Measurements from ENCODE around the gene PRKAG2. TPM values are rescaled to one million over a fixed set of nuclear protein-coding genes. Genes with fewer than 3 reads are reported as not detected.

Gene PRKAG2
- total RNA-seq, 1 donor from 2014 or later = 15.7 TPM

DNA sequence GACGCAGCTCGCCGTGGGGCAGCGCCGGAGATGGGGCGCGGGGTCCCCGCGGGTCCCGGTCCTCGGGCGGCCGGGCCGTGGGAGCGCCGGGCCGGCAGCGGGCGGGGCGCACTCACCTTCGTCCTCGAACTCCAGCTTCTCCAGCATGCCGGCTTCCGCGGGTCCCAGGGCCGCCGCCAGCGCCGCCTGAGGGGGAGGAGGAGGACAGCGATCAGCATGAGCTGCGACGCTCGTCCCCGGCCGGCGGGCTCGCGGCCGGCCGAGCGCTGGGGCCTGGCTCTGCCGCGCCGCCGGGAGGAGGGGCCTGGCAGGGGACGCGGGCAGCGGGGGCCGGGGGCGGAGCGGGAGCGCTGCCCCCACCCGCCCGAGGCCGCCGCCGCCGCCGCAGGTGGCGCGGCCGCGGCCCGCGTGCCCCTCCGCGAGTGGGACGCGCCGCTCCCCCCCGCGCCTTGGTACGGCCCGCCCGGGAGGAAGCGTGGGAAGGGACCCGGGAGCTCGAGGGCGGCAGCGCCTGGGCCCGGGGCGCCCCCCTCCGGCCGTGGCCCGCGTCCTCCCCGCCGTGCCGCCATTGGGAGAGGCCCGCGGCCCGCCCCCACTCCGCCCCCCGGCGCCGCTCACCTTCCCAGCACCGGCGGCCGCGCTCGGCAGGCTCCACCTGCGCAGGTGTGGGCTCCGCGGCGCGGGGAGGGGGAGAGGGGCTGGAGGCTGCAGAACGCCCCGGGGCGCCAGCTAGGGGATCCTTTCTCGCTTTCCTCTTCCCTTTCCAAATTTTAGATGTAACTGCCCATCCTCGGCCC lies 244.8 kb downstream of the PRKAG2 start:
- intact Hi-C loops (cut with micrococcal nuclease) = loop anchor here (1.0 to 10.0 kb wide), 4 partner anchors 112 to 1043 kb away; partner anchors contain the start of gene XRCC2

DNA sequence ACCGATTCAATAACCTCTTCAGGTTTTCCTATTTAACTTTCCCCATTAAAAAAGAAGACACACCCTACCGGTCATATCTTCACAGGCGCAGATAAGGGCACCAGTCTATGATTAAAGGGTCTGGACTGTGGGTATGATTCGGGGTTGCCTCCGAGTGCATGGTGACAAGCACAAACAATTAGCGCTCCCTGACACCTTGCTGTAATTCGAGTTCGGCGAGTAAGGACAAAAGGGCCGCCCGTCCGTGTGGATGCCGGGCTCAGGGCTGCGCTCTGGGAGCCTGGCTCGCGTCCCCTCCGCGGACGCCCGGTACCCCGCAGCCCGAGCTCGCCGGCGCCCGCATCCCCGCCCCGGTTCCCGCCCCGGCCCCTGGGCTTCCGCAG lies 245.4 kb downstream of the PRKAG2 start:
- intact Hi-C loops (cut with micrococcal nuclease) = loop anchor here (5.0 to 10.0 kb wide), 3 partner anchors 279 to 1043 kb away; partner anchors contain the start of gene XRCC2

DNA sequence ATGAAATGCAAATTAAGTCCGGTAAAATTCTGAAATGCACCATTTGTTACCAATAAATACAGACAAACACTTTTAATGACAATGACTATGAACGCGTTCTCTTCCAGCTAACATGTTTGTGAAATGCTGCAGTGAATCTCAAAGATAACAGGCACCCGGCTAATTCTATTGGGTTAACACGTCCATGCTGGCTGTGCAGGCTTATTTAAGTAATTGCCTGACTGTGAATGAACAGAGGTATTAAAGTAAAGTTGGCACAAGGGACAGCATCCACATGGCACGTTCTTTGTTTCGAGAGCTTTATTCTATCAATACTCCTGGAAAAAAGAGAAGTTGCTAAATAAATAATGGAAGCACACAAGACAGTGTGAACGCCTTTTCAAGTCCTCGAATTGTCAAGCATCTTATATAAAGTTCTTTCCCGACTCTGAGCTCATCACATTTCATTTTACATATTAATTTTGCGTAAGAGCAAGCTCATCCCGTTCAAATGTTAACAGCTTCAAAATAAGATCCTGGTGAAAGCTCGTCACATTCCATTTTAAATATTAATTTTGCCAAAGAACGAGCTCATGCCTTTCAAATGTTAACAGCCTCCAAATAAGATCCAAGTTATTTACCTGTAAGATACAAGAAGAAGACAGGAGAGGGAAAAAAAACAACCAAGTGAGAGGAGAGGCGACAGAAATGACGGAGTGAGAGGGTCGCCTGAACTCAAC lies 245.9 kb downstream of the PRKAG2 start:
- intact Hi-C loops (cut with micrococcal nuclease) = loop anchor here (5.0 to 10.0 kb wide), 3 partner anchors 279 to 1044 kb away; partner anchors contain the start of gene XRCC2

DNA sequence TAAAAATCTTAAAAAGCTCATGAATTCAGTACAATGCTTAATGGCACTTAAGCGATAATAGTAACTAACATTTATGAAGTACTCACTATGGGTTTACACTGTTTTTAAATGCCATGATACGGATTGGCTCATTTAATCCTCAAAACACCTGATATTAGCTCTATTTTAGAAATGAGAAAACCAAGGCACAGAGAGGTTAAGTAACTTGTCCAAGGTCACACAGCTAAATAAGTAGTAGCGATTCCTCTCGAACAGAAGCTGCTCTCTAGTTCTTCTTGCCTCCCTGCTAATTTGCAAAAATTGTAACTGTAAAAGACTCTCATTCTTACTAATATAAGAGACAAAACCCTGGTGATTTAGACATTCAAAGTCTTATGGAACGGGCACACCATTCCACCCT lies 246.6 kb downstream of the PRKAG2 start:
- intact Hi-C loops (cut with micrococcal nuclease) = loop anchor here (5.0 to 10.0 kb wide), 3 partner anchors 278 to 1044 kb away; partner anchors contain the start of gene XRCC2

DNA sequence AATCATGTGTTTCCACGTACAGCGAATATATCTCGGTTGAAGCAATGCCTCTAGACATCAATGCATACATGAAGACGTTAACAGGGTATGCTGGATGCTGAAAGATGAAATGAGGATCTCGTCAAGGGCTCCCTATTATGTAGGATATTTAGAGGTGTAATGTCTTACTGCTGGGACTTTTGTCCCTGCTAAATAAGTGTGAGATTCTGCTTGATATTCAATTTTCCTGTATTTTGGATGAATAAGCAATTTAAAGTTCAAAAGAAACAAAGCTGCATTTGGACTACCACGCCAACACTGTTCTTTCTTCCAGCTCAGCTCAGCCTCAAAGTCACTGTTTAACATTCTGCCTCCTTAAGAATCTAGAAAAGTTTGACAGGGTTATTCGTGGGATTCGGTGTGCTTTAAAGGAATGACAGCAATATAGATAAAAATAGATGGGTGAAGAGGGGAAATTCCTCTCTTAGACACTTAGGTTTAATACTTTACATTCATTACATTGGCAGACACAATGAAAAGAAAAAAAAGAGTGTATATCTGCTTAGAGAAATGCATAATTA lies 247.1 kb downstream of the PRKAG2 start:
- intact Hi-C loops (cut with micrococcal nuclease) = loop anchor here (5.0 to 10.0 kb wide), 3 partner anchors 277 to 1045 kb away; partner anchors contain the start of gene XRCC2

DNA sequence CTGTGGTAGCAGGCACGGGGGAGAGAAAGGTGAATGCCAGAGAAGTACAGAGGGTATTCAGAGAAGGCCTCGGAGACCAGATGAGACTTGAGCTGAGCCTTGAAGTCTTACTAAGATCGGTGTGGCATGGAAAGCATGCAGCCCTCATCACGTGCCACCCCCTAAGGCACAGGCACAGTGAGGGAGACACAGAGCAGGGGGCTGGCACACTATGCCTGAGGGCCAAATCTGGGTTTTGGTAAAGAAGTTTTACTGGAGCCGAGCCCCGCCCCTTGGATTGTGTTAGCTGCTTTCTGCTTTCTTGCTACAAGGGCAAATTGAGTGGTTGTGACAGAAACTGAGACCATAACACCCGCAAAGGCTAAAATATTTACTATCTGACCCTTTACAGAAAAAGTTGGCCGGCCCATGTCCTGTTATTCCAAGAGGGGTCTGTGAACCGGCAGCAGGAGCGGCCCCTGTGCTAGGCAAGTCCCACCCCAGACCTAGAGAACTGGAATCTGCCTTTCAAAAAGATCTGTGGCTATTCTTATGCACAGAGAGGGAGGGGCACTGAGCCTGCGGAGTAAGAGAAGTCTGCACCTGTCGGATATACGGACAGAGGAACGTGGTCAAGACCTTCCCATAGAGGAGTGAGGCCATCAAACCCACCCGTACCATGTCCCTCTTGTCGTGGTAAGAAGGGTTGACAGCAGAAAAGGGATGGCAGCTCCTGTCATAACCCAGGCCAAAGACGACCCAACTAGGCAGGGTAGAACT lies 247.9 kb downstream of the PRKAG2 start:
- intact Hi-C loops (cut with micrococcal nuclease) = no loop called here

DNA sequence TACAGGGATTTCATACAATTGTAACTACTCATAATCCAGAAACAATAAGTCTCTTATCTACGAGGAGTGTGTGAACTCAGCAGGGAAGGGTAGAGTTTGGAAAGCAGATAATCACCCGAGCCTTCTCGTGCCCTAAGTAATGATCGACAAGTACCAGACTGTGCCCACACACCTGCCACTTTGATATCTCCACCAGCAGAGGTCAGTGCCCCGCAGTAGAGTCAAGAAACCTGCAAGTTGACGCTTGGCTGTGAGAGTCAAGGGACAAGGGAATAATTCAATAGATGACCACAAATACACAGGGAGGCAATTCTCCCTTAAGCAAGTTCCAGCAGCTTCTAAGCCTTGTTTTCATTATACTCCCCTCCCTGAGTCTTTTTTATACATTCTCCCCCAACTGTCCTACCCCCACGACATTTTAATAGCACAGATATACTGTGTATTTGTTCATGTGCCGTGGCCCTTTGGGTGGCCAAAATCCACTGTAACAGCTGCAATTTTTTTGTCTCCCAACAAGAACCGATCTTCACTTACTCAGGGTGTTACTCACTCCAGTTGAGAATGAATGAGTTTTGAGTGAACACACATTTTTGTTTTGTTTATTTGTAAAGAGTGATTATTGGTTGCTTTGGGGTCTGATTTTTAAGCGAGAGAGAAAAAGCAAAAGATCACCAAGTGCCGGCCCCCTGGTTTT lies 250.3 kb downstream of the PRKAG2 start:
- intact Hi-C loops (cut with micrococcal nuclease) = no loop called here

DNA sequence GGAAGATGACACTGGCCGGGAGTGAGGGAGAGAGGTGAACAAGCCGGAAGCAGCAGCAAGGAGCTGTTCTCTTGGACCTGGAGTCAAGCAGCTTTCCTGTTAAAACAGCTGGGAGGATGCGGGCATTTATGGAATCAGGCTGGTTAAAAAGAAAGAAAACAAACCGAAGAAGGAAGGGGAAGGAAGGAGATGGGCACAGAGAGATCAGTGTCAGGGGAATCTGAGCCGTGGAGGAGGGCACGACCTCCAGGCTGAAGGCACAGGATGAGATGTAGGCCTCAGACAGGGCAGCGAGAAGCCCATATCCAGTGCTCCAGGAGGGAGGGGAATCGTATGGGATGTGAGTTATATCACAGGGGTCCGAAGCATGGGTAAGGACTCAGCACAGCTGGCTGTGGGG lies 251.3 kb downstream of the PRKAG2 start:
- intact Hi-C loops (cut with micrococcal nuclease) = no loop called here

DNA sequence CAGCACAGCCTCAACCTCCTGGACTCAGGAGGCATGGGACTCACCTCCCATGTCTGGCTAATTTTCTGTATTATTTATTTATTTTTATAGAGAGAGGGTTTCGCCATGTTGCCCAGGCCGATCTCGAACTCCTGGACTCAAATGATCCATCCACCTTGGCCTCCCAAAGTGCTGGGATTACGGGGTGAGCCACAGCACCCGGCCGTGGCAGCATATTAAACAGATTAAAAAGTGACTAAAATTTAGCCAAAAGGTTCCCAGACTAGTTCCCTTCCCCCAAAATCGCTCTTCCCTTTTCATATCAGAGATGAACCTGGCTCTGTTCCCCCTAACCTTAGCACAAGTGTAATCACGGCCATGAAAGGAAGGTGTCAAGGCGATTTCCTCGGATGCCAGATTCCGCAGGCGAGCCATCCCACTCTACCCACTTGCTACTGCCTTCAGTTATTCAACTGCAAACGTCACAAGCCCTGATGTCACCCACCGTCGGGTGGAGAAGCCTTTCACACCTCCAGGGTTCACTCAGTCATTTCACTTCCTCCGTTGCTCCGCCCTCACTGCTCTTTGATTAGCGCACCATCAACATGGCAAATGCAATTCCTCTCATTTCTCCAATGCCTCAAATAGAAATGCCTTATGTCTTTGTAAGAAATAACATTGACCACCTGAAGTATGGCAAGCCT lies 252.5 kb downstream of the PRKAG2 start:
- intact Hi-C loops (cut with micrococcal nuclease) = no loop called here

DNA sequence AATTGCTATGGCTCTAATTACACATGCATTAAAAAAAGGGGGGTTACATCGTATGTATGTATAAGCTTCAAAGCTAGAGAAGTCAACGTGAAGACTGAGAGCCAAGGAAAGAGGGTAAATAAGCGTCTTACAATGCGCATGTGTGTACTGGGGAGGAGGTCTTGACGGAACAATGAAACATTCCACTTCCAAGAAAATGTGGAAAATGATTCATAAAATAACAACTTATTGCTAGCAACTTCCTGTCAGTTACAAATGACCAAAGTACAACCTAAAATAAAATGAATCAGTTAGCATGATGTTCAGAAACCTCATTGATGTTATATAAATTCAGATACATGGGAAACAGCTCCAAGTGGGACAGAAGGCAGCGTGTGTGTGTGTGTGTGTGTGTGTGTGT lies 253.1 kb downstream of the PRKAG2 start:
- intact Hi-C loops (cut with micrococcal nuclease) = no loop called here

DNA sequence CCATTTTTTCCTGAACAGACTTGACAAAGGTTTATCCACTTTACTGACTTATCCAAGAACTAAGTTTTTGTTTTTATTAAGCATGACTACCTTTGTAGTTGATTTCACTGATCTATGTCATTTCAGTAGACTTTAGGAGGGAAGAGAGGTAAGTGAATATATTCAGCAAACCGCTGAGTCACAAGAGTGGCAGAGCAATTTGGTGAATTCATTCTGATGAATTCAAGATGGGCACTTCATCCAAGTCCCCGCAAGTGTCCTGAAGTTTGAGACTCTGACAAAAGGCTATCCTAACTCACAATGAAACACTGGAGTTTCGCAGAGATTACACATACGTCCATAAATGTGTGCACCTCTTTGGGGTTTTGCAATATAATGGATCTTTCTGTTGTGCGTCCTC lies 255.0 kb downstream of the PRKAG2 start:
- intact Hi-C loops (cut with micrococcal nuclease) = no loop called here

DNA sequence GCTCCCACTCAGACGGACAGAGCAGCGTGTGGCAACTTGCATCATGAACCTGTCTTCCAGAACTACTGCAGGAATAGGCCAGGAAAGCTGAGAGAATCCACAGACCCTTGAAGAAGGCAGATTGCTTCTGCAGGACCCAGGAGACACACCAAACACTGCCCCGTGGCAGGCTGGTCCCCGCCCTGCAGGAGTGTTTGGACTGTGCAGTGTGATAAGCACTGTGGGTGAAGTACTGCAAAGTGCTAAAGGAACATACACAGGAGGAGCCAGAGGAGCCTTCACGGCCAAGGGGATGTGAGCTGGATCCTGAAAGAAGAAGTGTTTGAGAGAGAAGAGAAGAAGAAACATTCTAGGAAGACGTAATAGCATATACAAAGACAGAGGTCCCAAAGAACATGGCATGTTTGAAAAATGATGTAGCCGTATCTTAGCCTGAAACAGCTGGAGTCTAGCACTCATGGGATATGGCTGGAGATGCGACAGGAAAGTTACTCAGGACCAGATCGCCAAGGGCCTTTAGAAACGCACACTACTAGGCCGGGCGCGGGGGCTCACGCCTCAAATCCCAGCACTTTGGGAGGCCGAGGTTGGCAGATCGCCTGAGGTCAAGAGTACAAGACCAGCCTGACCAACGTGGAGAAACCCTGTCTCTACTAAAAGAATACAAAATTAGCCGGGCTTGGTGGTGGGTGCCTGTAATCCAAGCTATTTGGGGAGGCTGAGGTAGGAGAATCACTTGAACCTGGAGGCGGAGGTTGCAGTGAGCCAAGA lies 260.3 kb downstream of the PRKAG2 start:
- intact Hi-C loops (cut with micrococcal nuclease) = no loop called here

DNA sequence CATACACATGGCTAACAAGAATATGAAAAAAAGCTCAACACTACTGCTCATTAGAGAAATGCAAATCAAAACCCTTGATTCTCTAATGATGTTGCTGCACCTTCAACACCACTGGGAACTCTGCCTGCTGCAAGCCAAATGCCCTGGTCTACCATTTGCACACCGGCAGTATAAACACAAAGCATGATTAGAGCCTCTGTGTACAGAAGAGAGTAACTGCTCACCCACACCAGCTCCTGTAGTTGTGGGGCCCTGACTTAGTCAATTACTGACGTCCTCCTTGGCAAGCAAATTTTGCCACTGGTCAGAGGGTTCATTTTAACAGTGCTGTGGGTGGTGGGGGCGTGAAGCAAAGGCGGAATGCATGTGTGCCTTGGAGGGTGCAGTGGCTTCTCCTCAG lies 261.1 kb downstream of the PRKAG2 start:
- intact Hi-C loops (cut with micrococcal nuclease) = no loop called here

DNA sequence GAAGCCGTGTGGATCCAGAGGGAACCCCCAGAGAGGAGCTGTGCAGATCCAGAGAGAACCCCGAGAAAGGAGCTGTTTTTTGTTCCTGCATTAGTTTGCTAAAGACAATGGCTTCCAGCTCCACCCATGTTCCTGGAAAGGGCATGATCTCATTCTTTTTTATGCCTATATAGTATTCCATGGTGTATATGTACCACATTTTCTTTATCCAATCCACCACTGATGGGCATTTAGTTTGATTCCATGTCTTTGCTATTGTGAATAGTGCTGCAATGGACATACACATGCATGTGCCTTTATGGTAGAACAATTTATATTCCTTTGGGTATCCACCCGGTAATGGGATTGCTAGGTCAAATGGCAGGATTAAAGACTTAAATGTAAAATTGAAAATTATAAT lies 261.9 kb downstream of the PRKAG2 start:
- intact Hi-C loops (cut with micrococcal nuclease) = no loop called here

DNA sequence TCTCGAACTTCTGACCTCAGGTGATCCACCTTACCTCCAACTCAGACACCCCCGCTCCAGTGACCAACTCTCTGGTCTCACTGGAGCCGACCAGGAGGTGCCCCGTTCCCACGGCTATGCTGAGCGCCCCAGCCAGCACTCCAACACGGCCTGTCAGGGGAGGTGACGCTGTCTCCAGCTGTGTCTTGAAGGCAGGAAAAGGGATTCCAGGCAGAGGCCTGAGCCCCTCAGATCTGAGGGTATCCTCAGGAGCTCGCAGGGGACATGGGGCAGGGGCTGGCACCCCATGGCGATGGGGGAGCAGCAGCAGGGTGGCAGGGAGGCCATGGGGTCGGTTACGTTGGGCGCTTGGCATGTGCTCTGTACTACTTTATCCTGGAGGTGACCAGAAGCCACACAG lies 262.9 kb downstream of the PRKAG2 start:
- intact Hi-C loops (cut with micrococcal nuclease) = no loop called here

DNA sequence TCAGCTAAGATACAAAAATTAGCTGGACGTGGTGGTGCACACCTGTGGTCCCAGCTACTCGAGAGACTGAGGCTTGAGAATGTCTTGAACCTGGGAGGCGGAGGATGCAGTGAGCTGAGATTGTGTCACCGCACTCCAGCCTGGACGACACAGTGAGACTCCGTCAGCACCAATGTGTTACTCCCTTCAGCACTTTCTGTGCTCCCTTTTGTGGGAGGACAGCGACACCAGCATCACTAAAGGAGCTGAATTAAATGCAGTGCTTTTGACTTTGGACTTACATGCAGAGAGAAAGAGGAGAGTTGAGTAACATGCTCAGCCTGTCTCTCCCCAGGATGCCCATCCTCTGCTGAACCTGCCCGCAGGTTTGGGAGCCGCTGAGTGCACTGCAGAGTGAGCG lies 265.0 kb downstream of the PRKAG2 start:
- intact Hi-C loops (cut with micrococcal nuclease) = no loop called here

DNA sequence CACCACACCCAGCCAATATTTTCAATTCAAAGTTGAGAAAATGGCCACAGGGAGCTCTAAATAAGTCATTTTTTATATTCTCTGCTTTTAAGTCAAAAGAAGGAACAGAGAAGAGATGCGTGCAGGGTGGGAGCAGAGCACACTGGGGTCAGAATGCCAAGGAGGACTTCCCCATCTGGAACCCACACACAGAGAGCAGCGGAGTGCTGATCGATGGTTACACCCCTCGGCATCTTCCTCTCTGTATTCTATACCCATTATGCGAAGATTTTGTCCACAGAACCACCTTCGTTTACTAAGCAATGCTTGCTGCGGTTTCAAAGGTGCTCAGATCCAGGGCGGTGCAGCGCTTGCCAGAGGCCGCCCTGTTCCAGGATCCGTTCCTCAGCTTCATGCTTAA lies 265.9 kb downstream of the PRKAG2 start:
- intact Hi-C loops (cut with micrococcal nuclease) = no loop called here

DNA sequence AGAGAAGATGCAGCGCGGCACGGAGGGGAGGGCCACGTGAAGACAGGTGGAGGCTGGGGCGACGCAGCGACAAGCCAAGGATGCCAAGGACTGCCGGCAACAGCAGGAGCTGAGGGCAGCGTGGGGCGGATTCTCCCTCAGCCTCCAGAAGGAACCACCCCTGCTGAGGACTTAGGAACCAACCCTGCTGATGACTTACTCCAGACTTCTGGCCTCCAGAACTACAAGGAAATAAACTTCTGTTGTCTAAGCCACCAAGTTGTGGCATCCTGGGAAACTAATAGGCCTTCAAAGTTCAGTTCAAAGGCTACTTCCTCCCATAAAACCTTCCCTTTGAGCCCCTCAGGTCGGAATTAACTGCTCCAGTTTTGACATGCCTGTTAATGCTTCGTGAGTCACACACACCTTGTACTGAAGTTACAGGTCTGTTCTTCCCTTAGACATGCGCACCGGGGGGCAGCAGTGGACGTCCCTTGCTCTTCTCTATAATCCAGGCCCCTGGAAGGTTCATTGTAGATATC lies 268.8 kb downstream of the PRKAG2 start:
- intact Hi-C loops (cut with micrococcal nuclease) = no loop called here

DNA sequence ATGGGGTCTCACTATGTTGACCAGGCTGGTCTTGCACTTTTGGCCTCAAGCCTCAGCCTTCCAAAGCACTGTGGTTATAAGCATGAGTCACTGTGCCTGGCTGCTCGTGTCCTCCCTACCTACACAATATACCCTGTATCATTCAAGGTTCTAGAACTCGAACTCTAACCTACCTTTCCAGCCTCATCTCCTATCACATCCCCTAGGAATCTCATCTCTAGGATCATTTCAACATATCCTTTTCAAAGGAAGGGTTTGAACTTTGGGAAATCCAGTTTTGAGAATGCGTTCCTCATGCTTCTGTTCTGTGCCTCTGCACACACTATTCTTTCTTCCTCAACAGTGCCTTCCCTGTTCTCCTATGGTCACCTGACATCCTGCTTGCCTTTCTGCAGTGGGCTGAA lies 269.4 kb downstream of the PRKAG2 start:
- intact Hi-C loops (cut with micrococcal nuclease) = no loop called here
